DND-41 (cell line): ENCODE results near the gene GJA5.

Source experiments
- CTCF ChIP-seq: IDR thresholded peaks from 2 replicates; pipeline ENCODE4 v1.5.1; 2012; ENCODE audit warnings: borderline replicate concordance, low read length, moderate library complexity, mild to moderate bottlenecking; ENCODE audit not compliant: poor library complexity, severe bottlenecking; ENCODE audit errors: extremely low read depth
- EZH2 ChIP-seq: IDR thresholded peaks from 3 replicates; pipeline ENCODE4 v1.6.1; 2012; ENCODE audit warnings: borderline replicate concordance, low read depth, mild to moderate bottlenecking, moderate library complexity, low read length, inconsistent platforms; ENCODE audit not compliant: severe bottlenecking

- no peak for TF ChIP-seq EZH2
- TF ChIP-seq CTCF = no peak
These were observed 4.1 kb downstream of the GJA5 start for GRCh38 chr1:147756341-147756740.
